C4-2B (cell line): ENCODE measurements around the gene SH3PXD2B.

ENCODE experiments used
- ZFX ChIP-seq: fragments of 450-650 bp; IDR thresholded peaks from 2 replicates; pipeline ENCODE4 v1.6.1; 2017
- TF ChIP-seq, protein P1 (sequence below): fragments of 450-650 bp; conservative IDR thresholded peaks from 2 replicates; pipeline ENCODE4 v1.5.1; 2017; ENCODE audit warnings: mild to moderate bottlenecking

GRCh38 chr5:172424808-172425207, 29.5 kb downstream of the SH3PXD2B start:
- TF ChIP-seq, protein P1, sequence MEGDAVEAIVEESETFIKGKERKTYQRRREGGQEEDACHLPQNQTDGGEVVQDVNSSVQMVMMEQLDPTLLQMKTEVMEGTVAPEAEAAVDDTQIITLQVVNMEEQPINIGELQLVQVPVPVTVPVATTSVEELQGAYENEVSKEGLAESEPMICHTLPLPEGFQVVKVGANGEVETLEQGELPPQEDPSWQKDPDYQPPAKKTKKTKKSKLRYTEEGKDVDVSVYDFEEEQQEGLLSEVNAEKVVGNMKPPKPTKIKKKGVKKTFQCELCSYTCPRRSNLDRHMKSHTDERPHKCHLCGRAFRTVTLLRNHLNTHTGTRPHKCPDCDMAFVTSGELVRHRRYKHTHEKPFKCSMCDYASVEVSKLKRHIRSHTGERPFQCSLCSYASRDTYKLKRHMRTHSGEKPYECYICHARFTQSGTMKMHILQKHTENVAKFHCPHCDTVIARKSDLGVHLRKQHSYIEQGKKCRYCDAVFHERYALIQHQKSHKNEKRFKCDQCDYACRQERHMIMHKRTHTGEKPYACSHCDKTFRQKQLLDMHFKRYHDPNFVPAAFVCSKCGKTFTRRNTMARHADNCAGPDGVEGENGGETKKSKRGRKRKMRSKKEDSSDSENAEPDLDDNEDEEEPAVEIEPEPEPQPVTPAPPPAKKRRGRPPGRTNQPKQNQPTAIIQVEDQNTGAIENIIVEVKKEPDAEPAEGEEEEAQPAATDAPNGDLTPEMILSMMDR: no peak
- TF ChIP-seq ZFX: no peak
